ENCODE data around the gene PDE6C.

PDE6C gene

DNA sequence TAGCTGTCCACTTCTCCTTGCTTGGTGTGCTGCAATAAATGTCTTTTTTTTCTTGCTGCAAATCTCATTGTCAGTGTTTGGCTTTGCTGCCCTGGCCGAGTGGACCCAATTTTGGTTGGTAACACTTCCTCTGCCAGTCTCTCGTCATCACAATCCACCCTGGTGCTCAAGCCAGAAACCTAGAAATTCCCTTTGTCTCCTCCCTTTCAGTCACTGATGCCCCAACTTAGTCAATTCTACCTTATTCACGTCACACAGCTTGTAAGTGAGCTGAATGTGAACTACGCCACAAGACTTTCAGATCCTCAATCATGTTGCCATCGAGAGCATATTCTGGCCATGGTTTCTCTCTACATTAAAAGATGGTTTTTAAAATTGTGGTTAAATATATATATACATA lies 103.0 kb downstream of the PDE6C start:
- TF ChIP-seq, protein P1, sequence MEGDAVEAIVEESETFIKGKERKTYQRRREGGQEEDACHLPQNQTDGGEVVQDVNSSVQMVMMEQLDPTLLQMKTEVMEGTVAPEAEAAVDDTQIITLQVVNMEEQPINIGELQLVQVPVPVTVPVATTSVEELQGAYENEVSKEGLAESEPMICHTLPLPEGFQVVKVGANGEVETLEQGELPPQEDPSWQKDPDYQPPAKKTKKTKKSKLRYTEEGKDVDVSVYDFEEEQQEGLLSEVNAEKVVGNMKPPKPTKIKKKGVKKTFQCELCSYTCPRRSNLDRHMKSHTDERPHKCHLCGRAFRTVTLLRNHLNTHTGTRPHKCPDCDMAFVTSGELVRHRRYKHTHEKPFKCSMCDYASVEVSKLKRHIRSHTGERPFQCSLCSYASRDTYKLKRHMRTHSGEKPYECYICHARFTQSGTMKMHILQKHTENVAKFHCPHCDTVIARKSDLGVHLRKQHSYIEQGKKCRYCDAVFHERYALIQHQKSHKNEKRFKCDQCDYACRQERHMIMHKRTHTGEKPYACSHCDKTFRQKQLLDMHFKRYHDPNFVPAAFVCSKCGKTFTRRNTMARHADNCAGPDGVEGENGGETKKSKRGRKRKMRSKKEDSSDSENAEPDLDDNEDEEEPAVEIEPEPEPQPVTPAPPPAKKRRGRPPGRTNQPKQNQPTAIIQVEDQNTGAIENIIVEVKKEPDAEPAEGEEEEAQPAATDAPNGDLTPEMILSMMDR (IDR thresholded peaks at IDR 0.05; ENCODE audit: control insufficient read depth, insufficient read depth, low read depth, low read length, missing control alignments), result no peak
- H3K4me3 ChIP-seq (ENCODE audit: control insufficient read depth, low read depth, low read length), result no peak overlapping the region

More for the DNA sequence above, 103.0 kb downstream of the PDE6C start:
- DNase-seq (ENCODE audit: low read depth), result no peak
